Stimulated activated CD4-positive, alpha-beta T cell treated with anti-CD3 and anti-CD28 coated beads, Interleukin-4, amount 100 ng/mL, for 48 hours (primary cell): ENCODE data around the gene FAM13A.
"Not testable (repeated sequence)": the region's sequence is repeated elsewhere in the genome, so short reads cannot be mapped to it uniquely, and the experiment has no call there.

Experiments
- DNase-seq, 2 donors: peaks; one replicate each; pipeline ENCODE4 v3.0.0-alpha.2; 2020; ENCODE audit warnings: low read depth in 2 of 2

FAM13A gene

DNA sequence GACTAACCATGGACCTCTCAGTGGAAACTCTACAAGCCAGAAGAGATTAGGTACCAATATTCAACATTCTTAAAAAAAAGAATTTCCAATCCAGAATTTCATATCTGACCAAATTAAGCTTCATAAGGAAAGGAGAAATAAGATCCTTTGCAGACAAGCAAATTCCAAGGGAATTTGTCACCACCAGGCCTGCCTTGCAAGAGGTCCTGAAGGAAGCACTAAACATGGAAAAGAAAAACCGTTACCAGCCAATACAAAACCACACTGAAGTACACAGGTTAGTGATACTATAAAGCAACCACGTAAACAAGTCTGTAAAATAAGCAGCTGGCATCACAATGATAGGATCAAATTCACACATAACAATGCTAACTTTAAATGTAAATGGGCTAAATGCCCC, 156.6 kb downstream of the FAM13A start:
- no peak for DNase-seq

DNA sequence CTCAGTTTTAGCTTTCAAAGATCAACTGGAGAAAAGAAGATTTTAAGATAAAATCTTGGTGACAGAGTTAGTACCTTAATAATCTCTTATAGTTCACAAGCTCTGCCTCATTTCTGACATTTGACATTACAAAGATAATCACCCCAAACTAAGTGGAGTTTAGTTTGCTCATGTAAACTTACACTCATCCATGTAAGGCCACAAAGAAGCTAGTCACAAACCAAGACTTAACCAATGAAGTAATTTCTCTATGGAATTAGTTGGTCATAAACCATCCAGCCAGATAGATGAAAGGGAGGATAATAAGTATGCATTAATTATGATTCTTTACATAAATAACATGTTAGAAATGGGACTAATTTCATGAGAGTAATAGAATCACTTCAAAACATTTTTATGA, 159.2 kb downstream of the FAM13A start:
- DNase-seq = no peak

DNA sequence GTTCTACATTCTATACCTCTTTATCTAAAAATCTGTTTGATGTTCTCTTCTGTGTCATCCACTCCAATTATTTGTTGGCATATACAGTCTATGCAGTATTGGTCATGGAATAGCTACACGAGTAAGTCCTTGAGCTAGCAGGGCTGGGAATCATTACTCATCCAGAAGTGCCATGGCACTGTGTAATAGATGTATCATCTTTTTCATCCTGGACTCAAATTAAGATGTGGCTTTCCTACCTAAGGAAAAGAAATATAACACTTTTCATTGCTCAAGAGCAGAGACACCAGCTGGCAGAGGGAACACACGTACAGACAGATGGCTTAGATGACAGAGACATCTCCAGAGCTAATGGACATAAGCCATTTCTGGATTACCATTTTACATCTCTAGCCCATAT, 159.8 kb downstream of the FAM13A start:
- DNase-seq = no peak

DNA sequence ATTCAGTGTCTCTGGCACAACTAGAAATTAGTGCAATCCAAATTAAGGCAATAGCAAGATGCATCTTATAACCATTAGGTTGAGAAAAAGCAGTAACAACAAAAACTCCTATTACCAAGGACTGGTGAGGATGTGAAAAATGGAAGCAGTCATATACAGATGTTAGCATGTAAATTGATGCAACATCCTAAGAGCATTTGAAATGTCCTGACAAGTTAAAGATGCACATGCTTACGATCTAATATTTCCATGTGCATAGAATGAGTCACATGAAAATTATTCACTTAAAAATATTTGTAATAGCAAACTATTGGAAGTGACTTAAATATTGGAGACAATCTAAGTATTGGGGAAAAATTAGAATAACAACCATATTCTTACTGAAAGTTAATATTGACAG, 163.0 kb downstream of the FAM13A start:
- no peak for DNase-seq

DNA sequence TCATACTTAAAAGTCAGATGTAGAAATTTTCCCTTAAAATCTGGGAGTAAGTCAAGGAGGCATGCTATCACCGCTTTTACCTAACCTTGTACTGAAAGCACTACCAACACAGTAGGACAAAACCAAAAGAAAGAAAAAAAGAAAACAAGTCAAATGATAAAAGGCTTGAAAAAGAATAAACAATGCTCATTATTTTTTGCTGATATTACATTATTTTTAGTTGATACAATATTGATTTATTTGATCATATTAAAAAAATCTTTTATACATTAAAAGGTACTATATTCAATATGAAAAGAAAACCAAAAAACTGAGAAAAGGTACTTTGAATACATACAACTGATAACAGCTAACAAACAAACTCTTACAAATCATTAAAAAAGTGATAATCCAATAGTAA, 164.3 kb downstream of the FAM13A start:
- DNase-seq = no peak

DNA sequence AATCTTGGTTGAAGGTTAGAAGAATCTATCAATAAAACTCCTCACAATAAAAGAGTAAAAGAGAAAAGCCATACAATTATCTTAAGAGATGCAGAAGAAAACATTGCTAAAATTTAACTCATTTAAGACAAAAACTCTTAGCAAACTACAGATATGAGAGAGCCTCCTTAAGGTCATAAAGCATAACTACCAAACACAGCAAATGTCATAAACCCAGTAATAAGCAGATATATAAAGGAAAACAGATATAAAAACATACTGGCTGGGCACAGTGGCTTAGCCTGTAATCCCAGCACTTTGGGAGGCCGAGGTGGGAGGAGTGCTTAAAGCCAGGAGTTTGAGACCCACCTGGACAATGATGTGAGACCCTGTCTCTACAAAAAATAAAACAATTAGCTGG, 165.3 kb downstream of the FAM13A start:
- no peak for DNase-seq

DNA sequence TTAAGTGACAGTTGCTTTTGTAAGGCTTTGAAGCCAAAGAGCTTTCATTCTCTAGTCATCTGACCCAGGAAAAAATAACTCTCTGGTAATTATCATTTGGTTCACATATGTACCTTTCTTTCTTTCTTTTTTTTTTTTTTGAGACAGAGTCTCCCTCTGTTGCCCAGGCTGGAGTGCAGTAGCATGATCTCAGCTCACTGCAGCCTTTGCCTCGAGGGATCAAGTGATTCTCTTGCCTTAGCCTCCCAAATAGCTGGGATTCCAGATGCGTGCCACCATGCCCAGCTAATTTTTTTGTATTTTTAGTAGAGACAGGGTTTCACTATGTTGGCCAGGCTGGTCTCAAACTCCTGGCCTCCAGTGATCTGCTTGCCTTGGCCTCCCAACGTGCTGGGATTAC, 169.6 kb downstream of the FAM13A start:
- DNase-seq = not testable (repeated sequence)

DNA sequence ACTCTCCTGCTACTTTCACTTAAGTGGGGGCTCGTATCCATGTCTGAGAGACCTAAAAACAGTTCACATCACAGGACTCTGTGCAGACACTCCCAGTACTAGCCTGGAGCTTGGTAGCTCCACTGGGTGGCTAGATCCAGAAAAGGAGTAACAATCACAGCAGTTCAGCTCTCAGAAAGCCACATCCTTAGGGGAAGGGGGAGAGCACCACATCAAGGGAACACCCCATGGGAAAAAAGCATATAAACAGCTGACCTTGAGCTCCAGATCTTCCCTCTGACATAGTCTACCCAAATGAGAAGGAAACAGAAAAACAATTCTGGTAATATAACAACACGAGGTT, 175.8 kb downstream of the FAM13A start:
- no peak for DNase-seq

DNA sequence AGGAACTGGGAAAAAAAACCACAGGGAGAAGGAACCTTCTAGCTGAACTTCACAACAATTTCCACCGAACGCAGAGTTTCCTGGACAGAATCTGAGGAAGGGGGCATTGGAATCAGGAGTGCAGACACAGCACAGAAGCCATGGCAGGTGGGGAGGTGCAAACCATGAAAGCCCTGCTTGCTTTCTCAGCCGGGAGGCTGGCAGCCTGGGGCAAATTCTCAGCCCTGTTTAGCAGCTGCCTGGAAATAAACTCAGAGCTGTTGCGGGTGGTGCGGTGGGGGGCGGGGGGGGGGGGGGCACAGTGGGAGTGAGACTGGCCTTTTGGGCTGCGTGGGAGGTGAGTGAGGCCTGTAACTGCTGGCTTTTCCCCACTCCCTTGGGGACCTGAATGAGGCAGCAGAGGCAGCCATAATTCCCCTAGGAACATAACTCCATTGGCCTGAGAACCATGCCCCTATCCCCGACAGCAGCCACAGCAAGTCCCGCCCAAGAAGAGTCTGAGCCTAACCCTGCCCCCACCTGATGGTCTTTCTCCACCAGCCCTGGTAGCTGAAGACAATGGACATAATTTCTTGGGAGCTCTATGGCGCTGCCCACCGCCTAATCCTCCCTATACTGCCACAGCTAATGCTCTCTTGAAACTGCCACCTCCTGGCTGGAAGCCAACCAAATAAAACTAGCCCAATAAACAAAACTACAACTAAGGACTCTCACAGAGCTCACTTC, 176.3 kb downstream of the FAM13A start:
- DNase-seq = no peak

DNA sequence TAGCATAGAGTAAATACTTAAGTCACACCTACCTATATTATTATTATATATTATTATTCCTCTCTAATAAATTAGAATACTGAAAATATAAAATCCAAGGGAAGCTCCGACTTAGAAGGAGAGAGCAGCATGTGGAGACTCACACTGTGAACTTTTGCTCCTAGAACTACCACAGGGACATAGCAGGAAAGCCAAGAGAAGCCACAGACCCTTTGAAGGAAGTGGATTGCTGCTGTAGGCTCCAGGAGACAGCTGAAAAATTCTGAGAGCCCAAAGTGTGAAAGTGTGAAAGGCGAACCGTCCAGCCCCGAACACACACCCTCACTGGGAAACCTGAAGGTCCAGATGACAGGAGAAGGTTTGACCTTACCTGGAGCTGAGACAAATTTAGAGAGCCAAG, 177.0 kb downstream of the FAM13A start:
- no peak for DNase-seq

DNA sequence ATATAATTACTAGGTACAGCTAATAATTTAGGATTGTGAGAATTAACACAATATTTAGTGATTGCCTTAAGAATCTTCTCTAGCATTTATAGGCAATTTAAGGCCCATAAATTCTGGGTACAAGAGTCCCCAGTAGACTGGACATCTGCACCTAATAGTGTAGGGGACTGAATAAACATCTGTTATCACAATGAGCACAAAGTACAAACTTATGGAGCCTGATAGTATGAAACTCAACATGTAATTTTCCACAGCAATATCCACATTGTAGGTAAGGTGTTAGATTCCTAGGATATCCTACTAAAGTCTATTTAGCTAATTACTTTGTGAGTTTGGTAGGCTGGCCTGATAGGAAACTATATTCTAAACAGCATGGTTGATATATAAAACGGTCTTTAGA, 178.3 kb downstream of the FAM13A start:
- DNase-seq = no peak

DNA sequence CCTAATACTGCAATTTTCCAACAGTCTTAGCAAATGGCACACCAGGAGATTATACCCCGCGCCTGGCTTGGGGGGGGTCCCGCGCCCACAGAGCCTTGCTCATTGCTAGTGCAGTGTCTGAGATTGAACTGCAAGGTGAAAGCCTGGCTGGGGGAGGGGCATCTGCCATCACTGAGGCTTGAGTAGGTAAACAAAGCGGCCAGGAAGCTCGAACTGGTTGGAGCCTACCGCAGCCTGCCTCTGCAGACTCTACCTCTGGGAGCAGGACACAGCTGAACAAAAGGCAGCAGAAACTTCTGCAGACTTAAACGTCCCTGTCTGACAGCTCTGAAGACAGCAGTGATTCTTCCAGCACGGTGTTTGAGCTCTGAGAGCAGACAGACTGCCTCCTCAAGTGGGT, 186.6 kb downstream of the FAM13A start:
- no peak for DNase-seq

DNA sequence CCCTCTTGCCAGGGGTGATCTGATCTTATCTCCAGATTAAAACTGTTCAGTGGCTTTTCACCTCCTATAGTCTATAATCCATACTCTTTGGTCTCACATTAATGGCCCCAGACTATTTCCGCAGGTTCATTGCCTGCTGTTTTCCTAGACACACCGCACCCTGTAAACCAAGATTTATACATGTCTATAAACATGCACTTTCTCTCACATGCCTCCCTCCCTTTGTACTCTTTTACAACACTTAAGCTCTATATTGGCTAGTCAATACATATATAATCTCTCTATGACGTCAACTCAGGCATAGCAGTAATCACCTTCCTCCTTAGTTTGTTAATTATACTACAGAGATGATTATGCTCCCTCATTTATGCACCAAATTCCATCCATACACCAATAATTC, 188.5 kb downstream of the FAM13A start:
- no peak for DNase-seq

DNA sequence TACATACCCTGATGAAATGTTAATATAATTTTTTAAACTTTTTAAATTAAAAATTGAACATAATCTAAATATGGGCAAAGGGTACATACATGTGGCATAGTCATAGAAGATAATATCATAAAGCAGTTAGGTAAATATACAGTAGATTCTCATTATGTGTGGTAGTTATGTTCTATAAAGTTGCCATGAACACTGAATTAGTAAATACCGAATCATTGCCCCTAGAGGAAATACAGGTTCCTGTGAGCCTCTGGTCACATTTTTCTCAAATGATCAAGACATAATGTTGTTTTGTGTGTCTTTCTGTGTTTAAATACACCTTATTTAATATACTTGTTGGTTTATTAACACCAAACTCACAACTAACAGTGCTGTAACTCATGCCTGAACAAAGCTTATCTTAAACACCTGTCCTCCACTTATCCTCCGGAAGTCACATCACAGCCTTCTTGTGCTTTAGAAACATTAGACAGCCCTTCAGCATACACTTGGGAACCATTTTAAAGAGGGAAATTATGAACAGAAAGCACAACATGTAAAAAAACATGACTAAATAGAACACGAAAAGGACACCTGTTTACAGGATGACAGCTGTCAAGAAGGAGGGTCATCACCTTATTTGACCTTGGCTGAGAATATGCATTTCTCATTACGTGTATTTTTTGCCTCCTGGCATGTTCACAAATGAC, 190.0 kb downstream of the FAM13A start:
- DNase-seq = no peak

DNA sequence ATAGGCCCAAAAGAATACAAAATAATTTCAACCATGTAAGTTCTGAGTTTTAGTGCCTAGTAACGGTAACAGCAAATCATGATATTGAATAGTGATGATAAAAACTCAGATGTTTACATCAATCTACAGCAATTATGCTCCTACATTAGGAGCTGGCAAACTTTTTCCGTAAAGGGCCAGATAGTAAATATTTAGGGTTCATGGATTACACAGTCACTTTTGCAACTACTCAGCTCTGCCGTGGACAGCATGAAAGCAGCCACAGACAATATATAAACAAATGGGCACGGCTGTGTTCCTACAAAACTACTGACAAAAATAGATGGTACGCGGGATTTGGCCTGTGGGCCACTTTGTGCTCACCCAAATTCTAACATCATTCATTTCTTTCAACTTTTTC, 191.5 kb downstream of the FAM13A start:
- no peak for DNase-seq

DNA sequence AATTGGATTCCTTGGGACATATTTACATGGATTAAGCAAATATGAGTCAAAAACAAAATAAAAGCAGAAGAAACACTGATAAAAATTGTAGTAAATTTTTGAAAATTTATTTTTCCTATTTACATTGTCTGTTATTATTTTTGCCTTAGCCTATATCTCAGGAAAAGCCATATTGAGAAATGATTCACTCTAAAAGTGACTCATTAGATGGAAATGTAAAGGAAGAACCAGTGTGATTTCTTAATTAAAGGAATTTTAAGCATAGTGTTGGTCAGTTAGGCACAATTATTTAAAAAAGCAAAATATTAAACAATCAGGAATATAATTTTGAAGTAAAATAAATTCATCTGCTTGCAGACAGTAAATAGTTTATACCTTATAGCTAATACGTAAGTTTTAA, 191.9 kb downstream of the FAM13A start:
- DNase-seq = no peak

DNA sequence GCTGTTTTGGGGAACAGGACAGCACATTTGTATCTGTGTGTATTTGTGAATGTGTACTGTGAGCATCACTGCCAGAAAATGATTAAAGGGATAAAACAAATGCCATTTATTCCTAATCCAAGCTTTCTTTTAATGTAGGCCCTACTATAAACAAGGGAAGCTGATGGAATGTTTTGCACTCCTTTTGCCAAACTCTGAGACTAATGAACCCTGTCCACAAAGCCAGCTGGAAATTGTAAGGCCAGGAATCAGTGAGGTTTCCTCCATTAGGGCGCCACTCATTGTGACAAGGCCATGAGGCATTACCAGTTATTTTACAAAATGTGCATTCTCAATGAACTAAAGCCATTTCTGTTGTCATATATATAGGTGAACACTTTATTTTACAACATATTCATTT, 196.4 kb downstream of the FAM13A start:
- DNase-seq = no peak

DNA sequence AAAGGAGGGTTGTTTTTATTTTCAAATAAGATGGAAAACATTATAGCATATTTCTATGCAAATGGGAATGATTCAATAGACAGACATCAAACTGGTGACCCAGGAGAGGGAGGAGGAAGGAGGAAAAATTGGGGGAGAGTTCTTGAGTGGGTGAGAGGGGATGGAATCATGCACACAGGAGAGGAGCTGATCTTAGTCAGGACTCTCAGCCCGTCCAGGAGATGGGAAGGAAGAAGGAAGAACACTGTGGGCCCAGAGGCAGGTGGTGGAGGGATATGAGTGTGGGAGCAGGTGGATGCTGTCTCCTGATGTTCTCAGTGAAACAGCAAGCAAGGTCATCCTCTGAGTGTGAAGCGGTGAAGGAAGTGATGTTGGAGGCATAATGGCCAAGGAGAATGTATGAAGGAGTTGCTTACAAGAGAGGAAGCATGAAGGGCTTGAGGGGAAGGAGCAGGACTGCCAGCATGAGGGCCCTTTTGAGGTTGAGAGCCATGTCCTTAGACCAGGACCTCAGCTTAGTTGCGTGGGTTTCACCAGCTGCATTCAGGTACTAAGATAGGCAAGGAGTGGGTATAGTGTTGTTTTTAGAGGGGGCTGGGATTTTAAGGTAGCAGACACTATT, 197.7 kb downstream of the FAM13A start:
- DNase-seq = no peak

DNA sequence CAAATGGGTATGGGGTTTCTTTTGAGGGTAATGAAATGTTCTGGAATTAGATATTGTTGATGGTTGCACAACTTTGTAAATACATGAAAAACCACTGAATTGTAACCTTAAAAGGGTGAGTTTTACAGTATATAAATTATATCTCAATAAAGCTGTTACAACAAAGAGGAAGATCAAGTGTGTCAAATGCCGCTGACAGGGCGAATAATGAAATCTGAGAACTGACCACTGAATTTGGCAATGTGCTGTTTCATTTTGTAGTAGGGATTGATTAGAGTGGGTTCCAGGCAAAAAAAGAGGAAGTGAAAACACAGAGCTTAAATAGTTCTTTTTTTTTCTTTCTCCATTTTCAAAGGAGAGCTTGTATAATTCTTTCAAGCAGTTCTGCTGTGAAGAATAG, 198.2 kb downstream of the FAM13A start:
- DNase-seq = no peak

DNA sequence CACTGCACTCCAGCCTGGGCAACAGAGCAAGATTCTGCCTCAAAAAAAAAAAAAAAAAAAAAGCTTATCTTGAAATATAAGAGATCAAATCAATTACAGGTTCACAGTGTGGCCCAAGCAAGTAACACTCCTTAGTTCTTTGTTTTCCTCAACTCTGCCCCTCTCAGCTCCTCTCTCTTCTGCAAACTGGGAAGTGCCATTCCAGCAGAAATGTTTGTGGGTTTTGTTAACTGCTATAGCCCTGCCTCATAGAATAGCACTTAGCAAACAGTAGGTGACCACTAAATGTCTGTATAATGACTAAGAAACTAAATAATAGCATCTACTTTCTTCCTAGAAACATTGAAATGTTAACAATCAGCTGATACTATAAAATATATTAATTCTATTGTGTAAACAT, 199.4 kb downstream of the FAM13A start:
- no peak for DNase-seq

DNA sequence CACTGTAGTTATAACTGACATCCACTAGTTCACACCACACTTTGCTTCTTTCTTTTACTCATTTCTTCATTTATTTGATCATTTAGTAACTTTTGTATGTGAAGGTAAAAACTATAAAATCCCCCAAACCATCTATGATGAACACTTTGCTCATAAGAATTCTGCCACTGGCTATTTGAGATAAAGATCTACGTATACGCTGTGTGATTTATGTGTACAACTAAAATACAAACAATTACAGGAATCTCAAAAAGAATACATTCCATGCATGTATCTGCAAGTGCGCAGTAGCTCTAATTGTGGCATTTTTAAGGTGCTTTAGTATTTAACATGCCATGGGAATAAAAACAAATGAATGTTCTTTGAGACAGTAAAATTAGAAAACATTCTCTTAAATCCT, 202.5 kb downstream of the FAM13A start:
- DNase-seq = no peak

DNA sequence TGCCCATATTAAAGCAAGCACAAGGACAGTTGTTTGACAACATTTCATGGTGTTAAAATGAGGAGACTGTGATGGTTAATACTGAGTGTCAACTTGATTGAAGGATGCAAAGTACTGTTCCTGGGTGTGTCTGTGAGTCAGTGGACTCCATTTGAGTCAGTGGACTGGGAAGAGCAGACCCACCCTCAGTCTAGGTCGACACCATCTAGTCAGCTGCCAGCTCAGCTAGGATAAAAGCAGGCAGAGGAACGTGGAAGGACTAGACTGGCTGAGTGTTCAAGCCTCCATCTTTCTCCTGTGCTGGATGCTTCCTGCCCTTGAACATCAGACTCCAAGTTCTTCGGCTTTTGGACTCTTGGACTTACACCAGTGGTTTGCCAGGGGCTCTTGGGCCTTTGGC, 203.4 kb downstream of the FAM13A start:
- DNase-seq = not testable (repeated sequence)

DNA sequence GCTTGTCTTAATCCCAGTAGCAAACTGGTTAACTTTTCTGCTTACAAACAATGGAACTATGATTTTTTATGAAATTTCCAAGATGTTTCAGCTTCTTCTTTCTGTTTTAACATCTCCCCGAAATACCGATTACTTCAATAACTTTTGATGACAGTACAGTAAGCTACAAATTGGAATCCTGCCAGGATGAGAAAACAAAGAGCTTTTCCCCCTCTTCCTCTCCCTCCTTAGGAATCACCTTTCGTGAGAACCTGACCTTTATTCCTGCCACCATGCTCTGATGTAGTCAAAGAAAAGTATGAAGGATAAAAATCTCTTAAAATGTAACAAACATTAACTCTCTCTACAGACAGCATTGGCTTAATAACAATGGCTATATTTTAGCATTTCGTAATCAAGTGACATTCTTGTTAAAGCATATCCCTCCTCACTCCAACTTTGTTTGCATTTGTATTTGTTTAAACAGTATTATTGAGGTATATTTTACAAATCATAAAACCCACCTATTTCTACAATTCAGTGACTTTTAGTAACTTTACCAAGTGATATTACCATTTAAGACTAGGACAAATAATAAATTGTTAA, 210.7 kb downstream of the FAM13A start:
- no peak for DNase-seq
